Activated B cell treated with CpG ODN at 0.5 μM for 24 hours (primary cell): ENCODE results near the gene DDX39B. TPM values are rescaled to one million over a fixed set of nuclear protein-coding genes. Genes with fewer than 3 reads are reported as not detected.

Source experiments
- ATAC-seq: fragments of 200-7000 bp; cut with Tn5 transposase; one replicate; pipeline ENCODE4 v1.10.0; 2021; ENCODE audit warnings: low read depth, mild to moderate bottlenecking, moderate library complexity
- CTCF ChIA-PET: fragments of 350-600 bp; sonication (Branson Sonifier 250); formaldehyde crosslinking; loops from one replicate; lab custom pipeline; 2021; ENCODE audit warnings: antibody characterized with exemption; lab: Charles Lee
- POLR2A ChIA-PET: fragments of 350-600 bp; sonication (Branson Sonifier 250); formaldehyde crosslinking; loops from one replicate; lab custom pipeline; 2021; ENCODE audit warnings: antibody characterized with exemption; lab: Charles Lee
- DNase-seq: peaks from one replicate; pipeline ENCODE4 v3.0.0; 2022
- H3K27ac Mint-ChIP-seq: one replicate; pipeline ENCODE4 v1.8.0; 2020; ENCODE audit warnings: mixed read lengths
- H3K27me3 Mint-ChIP-seq: one replicate; pipeline ENCODE4 v1.8.0; 2021; ENCODE audit warnings: mixed read lengths
- H3K36me3 Mint-ChIP-seq: one replicate; pipeline ENCODE4 v1.8.0; 2021; ENCODE audit warnings: low read depth, mixed read lengths
- H3K4me1 Mint-ChIP-seq: one replicate; pipeline ENCODE4 v1.8.0; 2021; ENCODE audit warnings: mixed read lengths
- H3K4me3 Mint-ChIP-seq: one replicate; pipeline ENCODE4 v1.8.0; 2020; ENCODE audit warnings: mild to moderate bottlenecking, mixed read lengths
- H3K9me3 Mint-ChIP-seq: one replicate; pipeline ENCODE4 v1.8.0; 2020; ENCODE audit warnings: mixed read lengths
- CTCF ChIP-seq: fragments of 200-600 bp; IDR thresholded peaks from one replicate; pipeline ENCODE4 v1.8.0; 2022; ENCODE audit warnings: antibody characterized with exemption, mild to moderate bottlenecking
- intact Hi-C: fragments of 100-400 bp; cut with micrococcal nuclease; formaldehyde crosslinking; loops from one replicate; pipeline ENCODE4 v1.15.1; 2024
- total RNA-seq: library from RNA; stranded (reverse); gene quantifications from 2 replicates; pipeline ENCODE4 v1.2.3, GENCODE V29; 2022

The DDX39B gene
- total RNA-seq, 1 donor from 2014 or later: 484 TPM

GRCh38 chr6:31485055-31485454, 56.7 kb downstream of the DDX39B start:
- ATAC-seq (no peak), DNase-seq (no peak)
- CTCF ChIA-PET: no interaction called here
- intact Hi-C loops: no loop called here
- Mint-ChIP-seq H3K4me1 (peaks cover 1% of the 10 kb centered on the region), H3K9me3 (no peaks in the 10 kb centered on the region), H3K4me3 (no peak overlapping the region), H3K27ac (no peak overlapping the region), H3K27me3 (no peaks in the 10 kb centered on the region), H3K36me3 (peaks cover 2% of the 10 kb centered on the region)
- no peak for TF ChIP-seq CTCF
- POLR2A ChIA-PET: no interaction called here

- Mint-ChIP-seq H3K27me3 (no peaks in the 10 kb centered on the region), H3K27ac (no peak overlapping the region), H3K4me1 (peaks cover 10% of the 10 kb centered on the region), H3K9me3 (no peaks in the 10 kb centered on the region), H3K4me3 (no peak overlapping the region), H3K36me3 (no peaks in the 10 kb centered on the region)
- ATAC-seq (no peak), DNase-seq (no peak)
- no peak for TF ChIP-seq CTCF
- ChIA-PET CTCF (no interaction called here), POLR2A (interaction anchor here (1.4 to 1.5 kb wide), 2 partner anchors 11 to 14 kb away, joined by 4 to 5 read pairs; partner anchors contain the start of gene MICB)
- intact Hi-C loops: no loop called here
These were observed 58.4 kb downstream of the DDX39B start for GRCh38 chr6:31483392-31483791.

GRCh38 chr6:31480574-31480973, 61.2 kb downstream of the DDX39B start:
- Mint-ChIP-seq H3K27ac (no peak overlapping the region), H3K36me3 (peaks cover 4% of the 10 kb centered on the region), H3K4me1 (peaks cover 34% of the 10 kb centered on the region), H3K4me3 (no peak overlapping the region), H3K27me3 (no peaks in the 10 kb centered on the region), H3K9me3 (no peaks in the 10 kb centered on the region)
- TF ChIP-seq CTCF: no peak
- DNase-seq (no peak), ATAC-seq (no peak)
- ChIA-PET POLR2A (no interaction called here), CTCF (no interaction called here)
- intact Hi-C loops: no loop called here

Other genes starting within 250 kb of the DDX39B start
- gene HLA-B, start 184.8 kb downstream of the DDX39B start, total RNA-seq: 3,667 and 3,668 TPM in 2 replicates
- 8.9 and 9.0 TPM in 2 replicates for gene MICA, start 138.4 kb downstream of the DDX39B start, total RNA-seq
- 17.2 and 17.6 TPM in 2 replicates for gene MICB, start 43.9 kb downstream of the DDX39B start, total RNA-seq
- gene MCCD1, start 13.0 kb downstream of the DDX39B start, total RNA-seq: not detected in 2 replicates
- 1.9 and 3.2 TPM in 2 replicates for gene ATP6V1G2, start 4.6 kb upstream of the DDX39B start, total RNA-seq
- gene NFKBIL1, start 5.6 kb upstream of the DDX39B start, total RNA-seq: 11.7 and 16.7 TPM in 2 replicates
- 60.4 and 66.0 TPM in 2 replicates for gene LTA, start 30.3 kb upstream of the DDX39B start, total RNA-seq
- 135 and 139 TPM in 2 replicates for gene TNF, start 33.6 kb upstream of the DDX39B start, total RNA-seq
- gene LTB, start 40.4 kb upstream of the DDX39B start, total RNA-seq: 155 and 177 TPM in 2 replicates
- 7.8 and 8.4 TPM in 2 replicates for gene LST1, start 44.3 kb upstream of the DDX39B start, total RNA-seq
- gene NCR3, start 51.0 kb upstream of the DDX39B start, total RNA-seq: 10.0 and 11.2 TPM in 2 replicates
- 1.4 and 2.0 TPM in 2 replicates for gene AIF1, start 73.2 kb upstream of the DDX39B start, total RNA-seq
- 246 and 283 TPM in 2 replicates for gene PRRC2A, start 78.7 kb upstream of the DDX39B start, total RNA-seq
- 309 and 327 TPM in 2 replicates for gene BAG6, start 110.7 kb upstream of the DDX39B start, total RNA-seq
- gene APOM, start 113.9 kb upstream of the DDX39B start, total RNA-seq: 2.2 and 2.4 TPM in 2 replicates
- gene C6orf47, start 118.8 kb upstream of the DDX39B start, total RNA-seq: 29.0 and 29.3 TPM in 2 replicates
- gene GPANK1, start 123.0 kb upstream of the DDX39B start, total RNA-seq: 23.0 and 24.2 TPM in 2 replicates
- 190 and 191 TPM in 2 replicates for gene CSNK2B, start 124.1 kb upstream of the DDX39B start, total RNA-seq
- gene LY6G5B, start 128.0 kb upstream of the DDX39B start, total RNA-seq: 23.2 and 33.1 TPM in 2 replicates
- gene LY6G5C, start 139.1 kb upstream of the DDX39B start, total RNA-seq: 0.29 and 0.73 TPM in 2 replicates
- gene ABHD16A, start 161.3 kb upstream of the DDX39B start, total RNA-seq: 49.3 and 59.1 TPM in 2 replicates
- gene LY6G6F, start 164.9 kb upstream of the DDX39B start, total RNA-seq: not detected in 2 replicates
- gene LY6G6D, start 173.3 kb upstream of the DDX39B start, total RNA-seq: not detected in 2 replicates
- gene LY6G6C, start 179.7 kb upstream of the DDX39B start, total RNA-seq: not detected in 2 replicates
- 0.12 TPM in 1 of 2 replicates, not detected in the other for gene MPIG6B, start 181.4 kb upstream of the DDX39B start, total RNA-seq
- gene DDAH2, start 187.3 kb upstream of the DDX39B start, total RNA-seq: 30.7 and 32.5 TPM in 2 replicates
- 374 and 397 TPM in 2 replicates for gene CLIC1, start 194.5 kb upstream of the DDX39B start, total RNA-seq
- gene MSH5, start 198.0 kb upstream of the DDX39B start, total RNA-seq: 35.4 and 47.3 TPM in 2 replicates
- 7.7 and 9.0 TPM in 2 replicates for gene SAPCD1, start 220.7 kb upstream of the DDX39B start, total RNA-seq
- gene VWA7, start 235.3 kb upstream of the DDX39B start, total RNA-seq: 1.6 and 2.9 TPM in 2 replicates